Central memory CD4-positive, alpha-beta T cell (primary cell): ENCODE data around the gene ACAD11.
A peak's percentile ranks its signal among the peaks of the same experiment; 100 is the strongest.
"Not testable (repeated sequence)": the region's sequence is repeated elsewhere in the genome, so short reads cannot be mapped to it uniquely, and the experiment has no call there.

Source experiments
- DNase-seq: peaks from one replicate; pipeline ENCODE4 v3.0.0; 2022

Gene ACAD11

DNA sequence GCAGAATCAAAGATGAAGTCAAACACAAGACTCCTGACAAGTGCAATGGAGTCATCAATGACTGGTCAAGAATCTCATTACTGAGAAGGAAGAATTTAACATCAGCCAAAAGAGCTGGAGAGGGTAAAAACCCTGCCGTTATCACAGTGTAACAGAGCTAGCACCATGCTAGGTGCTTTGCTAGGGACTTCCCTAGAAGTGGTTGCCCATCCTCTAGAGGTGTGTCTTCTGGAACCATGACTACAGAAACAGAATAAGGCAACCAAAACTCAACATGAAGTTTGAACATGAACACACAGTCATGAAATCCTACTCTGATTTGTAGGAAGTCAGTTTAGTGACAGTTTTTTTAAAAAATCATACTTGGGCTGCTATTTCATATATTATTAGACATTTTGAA lies 9.5 kb downstream of the ACAD11 start:
- no peak for DNase-seq

- DNase-seq: no peak
Observed at GRCh38 chr3:132645058-132645457, 14.6 kb downstream of the ACAD11 start.

DNA sequence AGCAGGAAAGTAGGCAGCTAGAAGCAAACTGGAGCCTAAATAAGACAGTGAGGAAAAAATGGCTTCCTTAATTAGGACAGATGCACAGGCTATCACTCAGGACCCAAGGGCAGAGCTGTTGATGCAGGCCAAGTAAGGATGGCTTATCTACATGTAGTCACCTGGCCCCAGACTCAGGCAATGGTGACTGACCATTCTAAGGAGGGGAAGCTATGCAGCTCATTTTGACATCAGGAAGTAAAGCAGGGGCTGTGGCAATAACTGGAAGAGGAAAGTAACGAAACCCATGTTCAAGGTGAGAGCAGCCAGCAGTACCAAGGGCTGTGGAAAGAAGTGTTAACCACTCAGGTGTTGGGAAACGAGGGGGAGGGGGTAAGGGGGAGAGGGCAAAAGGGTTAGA lies 16.2 kb downstream of the ACAD11 start:
- DNase-seq: no peak

- no peak for DNase-seq
Observed at GRCh38 chr3:132642539-132642847, 17.1 kb downstream of the ACAD11 start.

DNA sequence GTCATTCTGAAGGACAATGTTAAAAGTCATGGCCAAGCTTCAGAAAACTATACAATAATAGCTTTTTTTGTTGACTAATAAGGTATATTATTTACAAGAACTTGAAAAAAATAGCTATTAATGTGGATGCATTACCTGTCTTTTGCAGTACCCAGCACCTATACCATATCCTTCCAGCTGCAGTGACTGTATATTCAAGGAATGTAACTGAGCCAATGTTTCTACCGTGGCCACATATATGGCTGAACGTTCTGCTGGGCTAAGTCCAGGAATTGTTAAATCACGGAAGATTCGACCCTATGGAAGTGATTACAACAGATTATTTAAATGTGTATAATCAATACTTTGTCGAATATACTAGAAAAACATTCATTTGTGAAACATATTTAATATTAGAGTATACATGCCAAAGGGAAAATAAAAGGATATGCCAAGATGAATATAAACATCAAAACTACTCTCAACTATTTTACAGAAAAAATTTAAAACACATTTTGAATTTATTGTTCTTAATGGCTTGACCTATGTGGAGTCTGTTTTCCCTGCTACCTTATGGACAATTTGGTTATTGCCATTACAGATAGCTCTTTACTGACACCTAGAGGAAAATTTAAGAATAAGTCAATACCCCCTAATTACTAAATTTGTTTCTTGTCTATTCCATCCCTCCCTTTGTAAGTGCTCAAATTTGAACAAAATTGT lies 17.6 kb downstream of the ACAD11 start:
- DNase-seq: peak; percentile 28

DNA sequence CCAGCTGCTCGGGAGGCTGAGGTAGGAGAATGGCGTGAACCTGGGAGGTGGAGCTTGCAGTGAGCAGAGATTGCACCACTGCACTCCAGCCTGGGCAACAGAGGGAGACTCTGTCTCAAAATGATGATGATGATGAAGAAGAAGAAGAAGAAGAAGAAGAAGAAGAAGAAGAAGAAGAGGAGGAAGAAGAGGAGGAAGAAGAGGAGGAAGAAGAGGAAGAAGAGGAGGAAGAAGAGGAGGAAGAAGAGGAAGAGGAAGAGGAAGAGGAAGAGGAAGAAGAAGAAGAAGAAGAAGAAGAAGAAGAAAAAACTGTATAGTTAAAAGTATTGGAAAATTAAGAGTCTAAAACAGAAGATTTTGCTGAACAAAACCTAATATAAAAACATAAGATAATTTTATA lies 18.2 kb downstream of the ACAD11 start:
- not testable (repeated sequence) for DNase-seq

DNA sequence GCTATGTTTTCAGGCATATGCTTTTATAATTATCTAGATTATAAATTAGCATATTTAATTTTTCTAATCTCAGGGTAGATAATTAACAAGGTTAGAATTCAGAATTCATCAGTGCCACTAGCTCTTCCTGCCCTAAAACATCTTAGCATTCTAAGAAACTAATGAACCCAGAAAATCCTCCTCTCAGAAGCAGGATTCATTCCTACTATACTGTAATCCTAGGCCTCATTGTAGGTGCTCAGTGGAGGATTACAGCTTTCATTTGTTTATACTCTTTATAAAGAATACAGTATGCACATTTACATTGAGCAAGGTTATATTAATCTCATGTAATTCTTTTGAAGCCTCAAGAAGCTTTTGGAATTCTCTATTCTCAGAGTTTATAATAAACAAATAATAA lies 20.9 kb downstream of the ACAD11 start:
- DNase-seq: no peak

GRCh38 chr3:132637590-132637989 lies 22.0 kb downstream of the ACAD11 start:
- no peak for DNase-seq

DNA sequence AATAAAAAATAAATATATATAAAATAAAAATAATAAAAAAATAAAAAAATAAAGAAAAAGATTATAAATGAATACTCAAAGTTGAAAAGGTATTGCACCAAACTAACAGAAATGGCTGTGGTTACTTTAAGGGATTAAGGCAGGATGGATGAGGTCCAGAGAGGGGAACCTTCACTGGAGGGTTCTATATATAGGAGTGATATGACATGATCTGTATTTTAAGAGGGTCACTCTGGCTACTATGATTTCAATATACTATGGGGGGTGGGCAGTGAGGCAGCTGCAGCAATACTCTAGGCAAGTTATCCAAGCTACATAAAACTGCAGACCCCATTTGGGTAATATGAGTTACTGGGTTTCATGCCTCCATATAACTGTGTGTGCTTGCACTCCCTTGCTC lies 24.6 kb downstream of the ACAD11 start:
- DNase-seq: no peak

- DNase-seq: no peak
Observed at GRCh38 chr3:132630612-132631011, 29.0 kb downstream of the ACAD11 start.

DNA sequence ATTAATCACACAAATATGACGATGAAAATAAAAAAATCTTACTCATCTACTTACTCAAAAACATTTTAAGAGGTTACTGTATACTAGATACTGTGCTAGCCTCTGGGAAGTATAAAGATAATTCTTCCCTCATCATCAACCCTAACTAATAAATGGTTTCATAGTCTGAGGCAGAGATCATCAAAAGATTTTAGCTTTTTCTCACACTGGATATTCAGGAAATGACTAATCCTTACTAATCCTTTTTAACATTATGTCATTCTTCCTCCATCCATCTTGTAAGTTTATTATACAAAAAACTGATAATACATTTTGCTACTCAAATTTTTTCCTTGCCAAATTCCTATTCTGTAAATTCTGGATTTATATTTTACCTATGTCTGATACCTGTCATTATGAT lies 29.7 kb downstream of the ACAD11 start:
- no peak for DNase-seq

DNA sequence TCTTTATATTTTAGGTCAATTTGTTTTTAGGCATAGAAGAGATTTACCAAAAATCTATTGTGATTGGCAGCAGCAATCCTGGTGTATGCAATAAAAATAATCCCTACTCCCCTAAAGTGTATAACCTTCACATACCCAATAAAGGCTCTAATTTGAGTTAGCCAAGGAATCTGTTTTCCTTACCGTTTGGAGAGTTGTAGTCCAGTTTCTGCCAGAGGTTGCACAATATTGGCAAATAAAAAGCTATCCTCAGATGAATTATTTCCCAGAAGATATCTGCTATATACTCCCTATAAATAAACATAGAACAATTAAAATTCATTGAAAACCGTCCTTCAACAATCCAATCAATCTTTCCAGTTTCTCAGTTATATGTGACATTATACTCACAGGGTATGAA lies 31.5 kb downstream of the ACAD11 start:
- DNase-seq: no peak

DNA sequence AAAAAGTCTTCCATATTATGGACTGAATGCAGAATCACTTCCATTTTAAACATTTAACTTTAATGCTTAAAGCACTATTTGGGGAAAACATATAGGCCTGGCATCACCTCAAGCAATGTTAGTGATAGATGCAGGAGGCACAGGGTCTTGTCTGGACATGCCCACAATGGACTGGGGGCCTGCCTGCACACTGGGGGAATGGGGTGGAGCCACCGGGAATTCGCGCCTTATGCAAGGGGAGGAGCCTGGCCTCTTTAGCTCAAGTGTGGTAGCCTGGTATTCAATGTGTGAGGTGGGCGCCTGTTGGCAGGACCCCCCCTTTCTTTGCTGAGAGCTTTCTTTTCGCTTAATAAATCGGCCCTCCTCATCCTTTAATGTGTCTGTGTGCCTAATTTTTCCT lies 32.7 kb downstream of the ACAD11 start:
- DNase-seq: no peak

- no peak for DNase-seq
Observed at GRCh38 chr3:132625613-132626012, 34.0 kb downstream of the ACAD11 start.

- DNase-seq: no peak
Observed at GRCh38 chr3:132624790-132625189, 34.8 kb downstream of the ACAD11 start.

GRCh38 chr3:132623646-132624045 lies 36.0 kb downstream of the ACAD11 start:
- no peak for DNase-seq

DNA sequence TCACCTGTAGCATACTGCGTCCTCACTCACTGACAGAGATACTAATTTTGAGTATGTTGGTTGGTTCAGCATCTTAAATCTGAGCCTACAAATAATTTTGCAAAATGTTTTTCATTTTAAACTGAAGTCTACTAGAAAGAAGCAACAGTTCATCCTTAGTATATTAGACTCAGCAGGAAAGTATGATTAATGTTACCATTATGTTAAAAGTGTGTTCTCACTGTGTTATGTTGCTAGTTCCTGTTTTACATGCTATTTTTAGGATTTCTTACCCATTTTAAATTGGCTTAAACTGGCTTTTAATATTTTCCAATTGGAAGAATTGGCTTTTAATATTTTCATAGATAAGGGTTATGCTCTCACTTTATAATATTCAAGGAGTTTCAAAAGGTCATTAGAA lies 36.8 kb downstream of the ACAD11 start:
- DNase-seq: no peak

- DNase-seq: no peak
Observed at GRCh38 chr3:132622148-132622547, 37.5 kb downstream of the ACAD11 start.

DNA sequence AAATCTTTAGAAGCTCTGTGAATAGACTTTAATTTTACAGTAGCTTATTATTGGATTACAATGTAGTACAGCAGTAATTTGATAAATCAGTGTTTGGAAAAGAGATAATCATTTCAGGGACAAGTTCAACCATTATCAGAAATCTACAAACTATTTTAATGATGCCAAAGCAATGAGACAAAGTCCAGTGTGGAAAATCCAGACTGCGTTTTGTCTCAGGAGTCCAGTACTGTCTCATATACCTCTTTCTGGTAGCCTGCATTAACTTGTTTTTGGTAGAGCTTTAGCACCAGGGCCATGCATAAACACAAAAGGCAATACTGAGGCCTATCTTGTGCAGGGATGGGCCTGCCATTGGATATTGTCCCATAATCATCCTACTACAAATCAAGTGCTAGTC lies 42.8 kb downstream of the ACAD11 start:
- DNase-seq: no peak

DNA sequence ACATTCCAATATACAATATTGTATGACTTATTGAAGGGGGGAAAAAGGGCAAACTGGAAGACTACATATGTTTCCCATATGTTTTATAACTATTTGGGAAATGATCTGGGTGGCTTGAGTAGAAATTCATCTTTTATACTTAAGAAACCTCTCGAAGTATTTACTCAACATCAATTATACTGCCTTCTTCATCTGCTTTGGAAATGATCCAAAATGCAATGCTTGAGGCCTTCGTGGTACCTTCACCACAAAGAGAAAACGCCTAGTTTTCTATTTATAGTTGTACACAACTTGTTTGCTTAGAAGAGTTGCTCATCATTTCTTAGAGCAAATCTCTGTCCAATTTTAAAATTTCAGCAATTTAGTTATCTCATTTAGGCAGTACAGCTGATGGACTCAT lies 43.7 kb downstream of the ACAD11 start:
- DNase-seq: no peak

DNA sequence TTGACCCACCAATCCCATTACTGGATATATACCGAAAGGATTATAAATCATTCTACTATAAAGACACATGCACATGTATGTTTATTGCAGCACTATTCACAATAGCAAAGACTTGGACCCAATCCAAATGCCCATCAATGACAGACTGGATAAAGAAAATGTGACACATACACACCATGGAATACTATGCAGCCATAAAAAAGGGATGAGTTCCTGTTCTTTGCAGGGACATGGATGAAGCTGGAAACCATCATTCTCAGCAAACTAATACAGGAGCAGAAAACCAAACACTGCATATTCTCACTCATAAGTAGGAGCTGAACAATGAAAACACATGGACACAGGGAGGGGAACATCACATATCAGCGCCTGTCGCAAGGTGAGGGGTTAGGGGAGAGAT lies 44.3 kb downstream of the ACAD11 start:
- not testable (repeated sequence) for DNase-seq

DNA sequence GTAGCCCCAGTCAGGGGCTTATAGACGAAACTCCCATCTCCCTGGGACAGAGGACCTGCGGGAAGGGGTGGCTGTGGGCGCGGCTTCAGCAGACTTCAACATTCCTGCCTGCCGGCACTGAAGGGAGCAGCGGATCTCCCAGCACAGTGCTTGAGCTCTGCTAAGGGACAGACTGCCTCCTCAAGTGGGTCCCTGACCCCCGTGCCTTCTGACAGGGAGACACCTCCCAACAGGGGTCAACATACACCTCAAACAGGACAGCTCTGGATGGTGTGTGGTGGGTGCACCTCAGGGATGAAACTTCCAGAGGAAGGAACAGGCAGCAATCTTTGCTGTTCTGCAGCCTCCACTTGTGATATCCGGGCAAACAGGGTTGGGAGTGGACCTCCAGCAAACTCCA lies 53.0 kb downstream of the ACAD11 start:
- DNase-seq: not testable (repeated sequence)

DNA sequence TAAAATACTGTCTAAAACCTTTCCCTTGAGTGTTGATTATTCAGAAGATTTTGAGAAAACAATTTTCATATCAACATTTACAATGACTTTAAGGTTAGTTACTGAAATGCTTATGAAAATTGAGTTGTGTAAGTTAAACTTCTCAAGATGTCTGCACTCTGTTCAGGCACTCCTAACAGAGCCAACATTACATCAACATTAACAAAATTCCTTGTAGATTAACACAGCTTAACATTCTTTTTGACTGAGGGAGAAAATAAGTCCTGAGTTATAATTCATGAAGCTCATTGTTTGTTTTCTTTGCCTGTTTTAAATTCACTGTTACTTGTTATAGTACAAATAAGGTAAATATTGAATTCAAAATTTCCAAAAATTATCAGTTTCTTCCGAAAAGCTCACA lies 53.5 kb downstream of the ACAD11 start:
- no peak for DNase-seq

- no peak for DNase-seq
Observed at GRCh38 chr3:132605374-132605792, 54.2 kb downstream of the ACAD11 start.

- DNase-seq: not testable (repeated sequence)
Observed at GRCh38 chr3:132600614-132601013, 59.0 kb downstream of the ACAD11 start.

GRCh38 chr3:132598181-132598580 lies 61.4 kb downstream of the ACAD11 start:
- no peak for DNase-seq
